Karpas-422 (cell line): Measurements from ENCODE around the gene RNF144A. TPM values are rescaled to one million over a fixed set of nuclear protein-coding genes. Genes with fewer than 3 reads are reported as not detected.

ENCODE experiments used
- DNase-seq: peaks from one replicate; pipeline ENCODE4 v3.0.0-alpha.2; 2015
- H2AFZ ChIP-seq: fragments of 200-600 bp; sonication (generic); 2 replicates; pipeline ENCODE4 v1.6.1; 2014; ENCODE audit warnings: antibody characterized with exemption, low read length, mixed read lengths
- H3K27ac ChIP-seq: fragments of 200-600 bp; sonication (generic); 2 replicates; pipeline ENCODE4 v1.5.1; 2014; ENCODE audit warnings: mild to moderate bottlenecking, low read length, moderate library complexity
- H3K27me3 ChIP-seq: fragments of 200-600 bp; sonication (generic); 2 replicates; pipeline ENCODE4 v1.6.1; 2014; ENCODE audit warnings: low read length, mixed read lengths
- H3K36me3 ChIP-seq: fragments of 200-600 bp; sonication (generic); 2 replicates; pipeline ENCODE4 v1.6.1; 2014; ENCODE audit warnings: low read length, mixed read lengths; ENCODE audit not compliant: insufficient read depth
- H3K4me1 ChIP-seq: fragments of 200-600 bp; sonication (generic); 2 replicates; pipeline ENCODE4 v1.6.1; 2014; ENCODE audit warnings: mild to moderate bottlenecking, low read length, mixed read lengths
- H3K4me2 ChIP-seq: fragments of 200-600 bp; sonication (generic); 2 replicates; pipeline ENCODE4 v1.6.1; 2014; ENCODE audit warnings: low read length, low read depth, mild to moderate bottlenecking; ENCODE audit not compliant: poor library complexity, severe bottlenecking
- H3K4me3 ChIP-seq: fragments of 200-600 bp; sonication (generic); 2 replicates; pipeline ENCODE4 v1.5.1; 2014; ENCODE audit warnings: mild to moderate bottlenecking, antibody characterized with exemption, low read length, mixed read lengths
- H3K79me2 ChIP-seq: fragments of 200-600 bp; sonication (generic); 2 replicates; pipeline ENCODE4 v1.6.1; 2014; ENCODE audit warnings: mild to moderate bottlenecking, low read length, mixed read lengths
- H3K9ac ChIP-seq: fragments of 200-600 bp; sonication (generic); 2 replicates; pipeline ENCODE4 v1.6.0; 2014; ENCODE audit warnings: low read length
- H3K9me2 ChIP-seq: fragments of 200-600 bp; sonication (generic), shearing (Covaris generic); replicated peaks from 2 replicates; pipeline ENCODE4 v1.6.0; 2014; ENCODE audit warnings: mild to moderate bottlenecking, low read length, moderate library complexity; ENCODE audit not compliant: insufficient read depth
- H3K9me3 ChIP-seq: fragments of 300-700, 200-600 bp; sonication (generic); 2 replicates; pipeline ENCODE4 v1.6.1; 2014; ENCODE audit warnings: low read length, mixed read lengths
- H4K20me1 ChIP-seq: fragments of 200-600 bp; sonication (generic); 2 replicates; pipeline ENCODE4 v1.6.1; 2014; ENCODE audit warnings: mild to moderate bottlenecking, antibody characterized with exemption, low read length, low read depth; ENCODE audit not compliant: insufficient read depth
- total RNA-seq: library from RNA; depleted of rRNA; stranded (reverse); fragments of >200 nt; shearing (Covaris generic); gene quantifications from 2 replicates; pipeline ENCODE4 v1.2.3, GENCODE V29; 2014; ENCODE audit warnings: low replicate concordance

RNF144A gene
- total RNA-seq, 1 experiment from 2014 or later: 0.07 TPM

DNA sequence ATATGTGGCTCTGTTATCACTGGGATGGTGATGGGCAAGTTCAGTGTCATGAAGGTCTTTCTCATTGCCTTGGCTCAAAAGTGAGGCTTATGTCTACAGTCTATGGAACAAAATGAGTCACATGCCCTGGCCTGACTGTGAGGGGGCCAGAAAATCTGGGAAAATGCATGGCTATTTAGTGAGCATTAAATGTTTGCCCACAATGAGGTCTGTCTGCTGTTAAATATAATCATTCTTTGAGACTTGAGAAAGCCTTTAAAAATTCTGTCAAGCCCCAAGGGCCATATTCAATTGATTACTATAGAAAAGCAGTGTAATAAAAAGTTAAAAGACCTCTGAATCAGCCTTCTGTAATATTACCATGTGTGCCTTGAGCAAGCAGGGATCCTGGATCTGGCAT, 5.5 kb upstream of the RNF144A start:
- Histone ChIP-seq H3K9me3 (no peaks in the 10 kb centered on the region), H3K36me3 (no peaks in the 10 kb centered on the region), H4K20me1 (no peaks in the 10 kb centered on the region), H2AFZ (no peak overlapping the region), H3K4me1 (no peaks in the 10 kb centered on the region), H3K9ac (no peak overlapping the region), H3K4me3 (no peak overlapping the region), H3K79me2 (no peaks in the 10 kb centered on the region), H3K27ac (no peak overlapping the region), H3K27me3 (no peaks in the 10 kb centered on the region), H3K4me2 (no peak overlapping the region), H3K9me2 (no peaks in the 10 kb centered on the region)
- DNase-seq: no peak

DNA sequence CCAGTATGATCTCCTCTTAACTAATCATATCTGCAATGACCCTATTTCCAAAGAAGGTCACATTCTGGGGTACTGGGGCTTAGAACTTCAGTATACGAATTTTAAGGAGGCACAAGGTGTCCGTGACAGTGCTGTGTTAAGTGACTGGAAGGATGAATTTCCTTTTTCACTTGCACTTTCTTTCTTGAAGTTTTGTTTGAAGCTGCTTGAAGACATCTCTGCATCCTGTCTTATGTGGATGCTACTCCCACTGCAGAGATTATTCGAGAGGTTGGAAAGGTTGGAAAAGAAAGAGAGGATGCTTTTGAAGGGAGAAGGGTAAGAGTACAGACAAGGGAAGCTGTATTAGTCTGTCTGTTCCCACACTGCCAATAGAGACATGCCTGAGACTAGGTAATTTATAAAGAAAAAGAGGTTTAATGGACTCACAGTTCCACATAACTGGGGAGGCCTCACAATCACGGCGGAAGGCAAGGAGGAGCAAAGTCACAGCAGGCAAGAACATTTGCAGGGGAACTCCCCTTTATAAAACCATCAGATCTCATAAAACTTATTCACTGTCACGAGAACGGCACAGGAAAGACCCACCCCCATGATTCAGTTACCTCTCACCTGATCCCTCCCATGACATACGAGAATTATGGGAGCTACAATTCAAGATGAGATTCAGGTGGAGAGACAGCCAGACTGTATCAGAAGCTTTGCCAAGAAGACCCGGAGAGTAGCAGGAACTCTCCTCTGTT, 3.6 kb upstream of the RNF144A start:
- Histone ChIP-seq H3K79me2 (no peaks in the 10 kb centered on the region), H3K4me3 (no peak overlapping the region), H3K4me1 (no peaks in the 10 kb centered on the region), H3K9me3 (no peaks in the 10 kb centered on the region), H3K36me3 (no peaks in the 10 kb centered on the region), H3K9me2 (no peaks in the 10 kb centered on the region), H3K4me2 (no peak overlapping the region), H3K27me3 (no peaks in the 10 kb centered on the region), H4K20me1 (no peaks in the 10 kb centered on the region), H3K27ac (no peak overlapping the region), H2AFZ (no peak overlapping the region), H3K9ac (no peak overlapping the region)
- no peak for DNase-seq

DNA sequence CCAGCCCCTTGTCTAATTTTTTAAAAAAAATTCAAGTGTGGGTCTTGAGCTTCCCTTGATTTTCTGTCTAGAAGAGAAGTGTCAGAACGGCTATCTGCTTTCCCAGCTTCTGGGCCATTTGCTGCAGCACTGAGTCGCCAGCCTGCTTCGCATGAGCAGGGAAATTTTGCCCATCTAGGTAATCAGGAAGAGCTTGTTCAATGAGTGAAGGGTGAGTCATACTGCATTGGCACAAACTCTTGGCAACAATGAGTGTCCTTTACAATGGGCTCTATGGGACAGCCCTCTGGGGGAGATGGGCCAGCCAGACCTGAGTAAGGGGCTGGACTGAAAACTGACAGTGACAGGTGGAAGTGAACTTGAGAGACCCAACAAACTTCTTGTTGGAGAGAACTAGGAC, 2.4 kb upstream of the RNF144A start:
- Histone ChIP-seq H3K36me3 (no peaks in the 10 kb centered on the region), H2AFZ (no peak overlapping the region), H3K4me3 (no peak overlapping the region), H3K4me2 (no peak overlapping the region), H3K27me3 (no peaks in the 10 kb centered on the region), H3K27ac (no peak overlapping the region), H4K20me1 (no peaks in the 10 kb centered on the region), H3K9me2 (no peaks in the 10 kb centered on the region), H3K4me1 (no peaks in the 10 kb centered on the region), H3K79me2 (no peaks in the 10 kb centered on the region), H3K9me3 (no peaks in the 10 kb centered on the region), H3K9ac (no peak overlapping the region)
- DNase-seq: no peak

DNA sequence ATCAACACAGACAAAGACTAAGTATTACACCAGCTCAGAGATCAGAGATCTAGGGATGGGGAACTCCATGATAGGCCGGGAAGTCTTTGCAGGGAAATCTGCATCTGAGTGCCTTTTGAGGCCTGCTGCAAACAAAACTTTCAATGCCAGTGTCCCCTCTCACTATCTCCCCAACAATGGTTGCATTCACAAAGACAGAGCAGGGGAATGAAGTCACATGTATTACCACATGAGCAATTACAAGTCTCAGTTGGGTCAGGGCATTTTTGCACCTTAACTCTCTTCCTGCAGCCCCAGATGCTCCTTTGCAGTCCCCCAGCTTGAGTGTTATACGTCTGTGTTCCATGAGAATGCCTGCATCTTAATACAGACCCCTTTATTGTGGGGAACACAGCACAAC, 1.8 kb upstream of the RNF144A start:
- H3K9me3 ChIP-seq: no peaks in the 10 kb centered on the region
- no peaks in the 10 kb centered on the region for H3K79me2 ChIP-seq
- no peak overlapping the region for H2AFZ ChIP-seq
- no peak overlapping the region for H3K9ac ChIP-seq
- H3K27me3 ChIP-seq: no peaks in the 10 kb centered on the region
- H3K4me3 ChIP-seq: no peak overlapping the region
- no peak for DNase-seq
- H3K36me3 ChIP-seq: no peaks in the 10 kb centered on the region
- no peak overlapping the region for H3K4me2 ChIP-seq
- no peaks in the 10 kb centered on the region for H4K20me1 ChIP-seq
- H3K27ac ChIP-seq: no peak overlapping the region
- H3K9me2 ChIP-seq: no peaks in the 10 kb centered on the region
- H3K4me1 ChIP-seq: no peaks in the 10 kb centered on the region

DNA sequence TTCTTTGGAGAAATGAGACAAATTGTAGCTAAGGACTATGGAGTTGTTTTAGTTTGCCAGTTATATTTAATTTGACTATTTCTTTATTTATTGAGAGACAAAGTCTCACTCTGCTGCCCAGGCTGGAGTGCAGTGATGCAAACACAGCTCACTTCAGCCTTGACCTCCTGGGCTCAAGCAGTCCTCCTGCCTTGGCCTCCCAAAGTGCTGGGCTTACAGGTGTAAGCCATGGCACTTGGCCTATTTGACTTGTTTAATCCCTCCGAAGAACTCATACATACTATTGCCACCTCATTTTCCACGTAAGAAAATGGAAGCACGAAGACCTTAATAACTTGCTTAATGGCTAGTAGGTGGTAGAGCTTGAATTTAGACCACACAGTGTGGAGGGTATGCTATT, 988 bp upstream of the RNF144A start:
- Histone ChIP-seq H3K9me2 (no peaks in the 10 kb centered on the region), H3K9ac (no peak overlapping the region), H3K27ac (no peak overlapping the region), H3K9me3 (no peaks in the 10 kb centered on the region), H4K20me1 (no peaks in the 10 kb centered on the region), H3K27me3 (no peaks in the 10 kb centered on the region), H3K4me2 (no peak overlapping the region), H3K4me1 (no peaks in the 10 kb centered on the region), H3K4me3 (no peak overlapping the region), H3K79me2 (no peaks in the 10 kb centered on the region), H2AFZ (no peak overlapping the region), H3K36me3 (no peaks in the 10 kb centered on the region)
- DNase-seq: no peak

DNA sequence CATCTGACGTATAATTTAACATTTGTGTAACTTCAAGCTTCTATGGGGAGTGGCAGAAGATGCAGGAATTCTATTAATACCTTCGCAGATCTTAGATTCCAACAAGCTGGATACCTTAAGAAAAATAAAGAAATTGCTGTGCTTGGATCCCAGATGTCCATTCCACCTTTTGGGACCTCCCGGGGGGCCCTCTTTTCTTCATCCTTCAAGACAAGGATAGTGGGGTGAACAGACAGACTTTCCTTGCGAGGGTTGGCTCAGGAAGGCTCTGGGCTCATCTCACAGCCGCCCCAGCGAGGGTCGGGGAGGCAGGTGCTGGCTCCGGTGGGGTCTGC, 509 bp upstream of the RNF144A start:
- H3K4me3 ChIP-seq: no peak overlapping the region
- no peaks in the 10 kb centered on the region for H3K79me2 ChIP-seq
- H3K36me3 ChIP-seq: no peaks in the 10 kb centered on the region
- H3K4me1 ChIP-seq: no peaks in the 10 kb centered on the region
- H3K9ac ChIP-seq: no peak overlapping the region
- no peak overlapping the region for H3K27ac ChIP-seq
- no peaks in the 10 kb centered on the region for H4K20me1 ChIP-seq
- no peak overlapping the region for H3K4me2 ChIP-seq
- no peak for DNase-seq
- H3K27me3 ChIP-seq: no peaks in the 10 kb centered on the region
- no peaks in the 10 kb centered on the region for H3K9me3 ChIP-seq
- no peaks in the 10 kb centered on the region for H3K9me2 ChIP-seq
- H2AFZ ChIP-seq: no peak overlapping the region

DNA sequence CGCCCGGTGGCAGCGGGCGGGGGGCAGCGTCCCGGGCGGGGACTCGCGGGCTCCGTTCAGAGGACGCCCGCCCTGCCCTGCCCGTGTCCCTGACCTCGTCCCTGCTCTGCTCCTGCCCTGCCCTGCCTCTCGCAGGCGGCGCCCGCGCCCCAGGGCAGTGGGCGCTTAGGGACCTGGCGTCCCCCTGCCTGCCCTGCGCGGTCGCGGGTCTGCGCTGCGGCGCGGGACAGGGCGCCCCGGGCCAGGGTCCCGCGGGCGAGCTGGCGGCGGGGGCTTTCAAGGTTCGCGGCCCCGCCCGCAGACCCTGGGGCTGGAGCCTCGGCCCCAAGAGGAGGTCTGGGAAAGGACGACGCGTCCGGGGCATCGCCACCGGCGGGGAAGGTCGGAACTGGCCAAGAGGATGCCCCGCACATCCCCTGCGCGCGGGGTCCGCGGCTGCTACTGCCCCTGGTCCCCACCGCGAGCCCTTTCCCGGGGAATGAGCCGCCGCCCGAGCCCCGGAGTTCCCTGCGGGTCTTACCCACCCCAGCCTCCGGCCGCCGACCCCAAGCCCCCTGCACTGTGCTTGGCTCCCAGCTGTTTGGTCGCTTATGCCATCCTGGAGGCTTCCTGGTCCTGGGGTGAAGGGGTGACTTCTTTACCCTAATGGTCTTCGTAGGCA, 679 bp downstream of the RNF144A start:
- Histone ChIP-seq H3K27me3 (no peaks in the 10 kb centered on the region), H2AFZ (no peak overlapping the region), H3K9me2 (no peaks in the 10 kb centered on the region), H4K20me1 (no peaks in the 10 kb centered on the region), H3K4me1 (no peaks in the 10 kb centered on the region), H3K4me2 (no peak overlapping the region), H3K4me3 (no peak overlapping the region), H3K79me2 (no peaks in the 10 kb centered on the region), H3K36me3 (no peaks in the 10 kb centered on the region), H3K9me3 (no peaks in the 10 kb centered on the region), H3K27ac (no peak overlapping the region), H3K9ac (no peak overlapping the region)
- DNase-seq: no peak

DNA sequence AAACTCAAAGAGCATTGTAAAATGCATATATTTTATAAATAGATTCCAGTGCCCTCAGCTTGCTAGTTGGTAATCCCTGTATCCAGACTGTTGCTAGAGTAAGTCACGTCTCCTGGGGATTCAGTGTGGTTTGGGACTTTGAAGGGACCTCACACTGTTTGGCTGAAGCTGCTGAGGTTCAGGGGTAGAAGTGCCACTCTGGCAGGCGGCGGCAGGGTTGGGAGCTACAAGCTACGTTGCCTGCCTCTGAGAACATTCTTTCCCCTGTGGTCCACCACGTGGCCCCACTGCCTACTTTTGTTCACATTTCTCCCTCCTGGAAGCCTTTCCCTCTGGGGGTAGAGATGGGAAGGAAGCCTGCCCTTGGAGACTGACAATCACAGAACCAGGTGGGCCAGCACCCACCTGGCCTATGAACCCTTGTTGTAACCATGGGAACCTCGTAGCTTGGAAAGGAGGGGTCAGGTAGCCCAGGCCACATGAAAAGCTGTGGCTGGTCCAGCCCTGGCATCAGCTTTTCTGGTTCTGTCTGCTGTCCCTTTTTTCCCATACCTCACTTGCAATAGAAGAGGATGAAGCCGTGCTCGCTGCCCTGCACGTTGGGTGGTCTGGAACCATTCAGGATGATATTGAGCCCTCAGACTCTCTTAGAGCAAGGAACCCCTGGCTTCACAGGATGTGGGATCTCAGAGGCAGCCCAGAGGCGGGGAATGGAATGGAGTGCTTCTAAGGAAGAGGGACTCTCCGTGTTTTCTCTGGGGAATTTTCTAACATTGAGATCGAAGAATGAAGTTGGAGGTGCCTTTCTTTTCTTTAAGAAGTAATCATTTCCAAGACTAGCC, 2.9 kb downstream of the RNF144A start:
- DNase-seq: no peak
- no peak overlapping the region for H3K27ac ChIP-seq

More for the DNA sequence above, 2.9 kb downstream of the RNF144A start:
- Histone ChIP-seq H3K4me2 (no peak overlapping the region), H3K4me1 (no peaks in the 10 kb centered on the region), H3K79me2 (no peaks in the 10 kb centered on the region), H3K36me3 (no peaks in the 10 kb centered on the region), H2AFZ (no peak overlapping the region), H3K9me2 (no peaks in the 10 kb centered on the region), H3K27me3 (no peaks in the 10 kb centered on the region), H3K9ac (no peak overlapping the region), H4K20me1 (no peaks in the 10 kb centered on the region), H3K9me3 (no peaks in the 10 kb centered on the region), H3K4me3 (no peak overlapping the region)
